Liver (tissue), 3 donors: ENCODE measurements around the gene CLCN7.

Source experiments
- SP1 ChIP-seq: IDR thresholded peaks from 2 replicates; pipeline ENCODE4 v1.6.1; 2018; ENCODE audit warnings: antibody characterized with exemption, mild to moderate bottlenecking
- TF ChIP-seq, protein P1 (sequence below): fragments of 150-350 bp; IDR thresholded peaks from 2 replicates; pipeline ENCODE4 v1.5.1; 2017; ENCODE audit warnings: improper control_type of control experiment, low read depth, low read length; ENCODE audit not compliant: missing input control
- TF ChIP-seq, protein P2 (sequence below): IDR thresholded peaks from 2 replicates; pipeline ENCODE4 v1.6.1; 2016; ENCODE audit warnings: antibody characterized with exemption
- donor health status: healthy.
- donor health status: healthy.

DNA sequence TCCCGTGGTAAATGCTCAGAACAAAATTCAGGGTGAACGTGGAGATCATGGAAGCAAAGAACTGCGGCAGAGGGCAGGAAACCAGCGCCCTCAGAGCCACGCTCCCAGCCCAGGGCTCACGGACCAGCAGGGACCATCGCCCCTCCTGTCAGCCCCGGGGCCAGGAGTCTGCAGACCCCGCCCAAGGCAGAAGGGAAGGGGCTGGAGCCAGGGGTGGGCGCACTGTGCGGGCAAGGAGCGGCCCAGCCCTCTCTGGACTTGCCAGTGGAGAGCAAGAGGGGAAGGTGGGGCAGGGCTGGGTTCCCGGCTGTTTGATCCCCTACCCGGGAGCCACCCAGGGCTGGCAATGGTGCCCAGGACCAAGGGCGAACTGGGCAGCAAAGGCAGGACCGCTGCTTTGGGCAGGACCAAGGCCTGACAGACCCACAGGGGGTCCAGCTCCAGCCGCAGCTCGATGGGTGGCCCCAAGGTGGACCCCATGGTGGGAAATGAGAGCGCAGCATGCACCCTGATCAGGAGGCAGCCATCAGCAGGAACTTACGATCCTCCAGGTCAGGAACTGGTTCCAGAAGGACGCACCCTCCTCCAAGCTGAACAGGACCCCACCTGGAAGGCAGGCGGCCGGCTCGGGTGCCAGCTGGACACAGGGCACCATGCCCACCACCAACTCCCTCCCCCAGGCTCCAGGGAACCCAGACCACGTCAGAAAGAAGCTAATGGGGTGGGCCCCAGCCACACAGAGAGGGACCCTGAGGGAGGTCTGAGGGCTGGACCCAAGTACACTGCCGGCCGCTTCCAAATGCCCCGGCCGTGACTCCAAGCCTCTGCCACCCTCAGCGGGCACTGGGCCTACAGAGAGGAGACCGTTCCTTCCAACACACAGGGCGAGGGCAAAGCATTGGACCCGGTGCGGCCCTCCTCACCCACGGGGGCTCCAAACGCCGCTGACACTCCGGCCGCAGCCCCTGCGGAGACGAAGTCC is 19.3 kb downstream of the CLCN7 start:
- TF ChIP-seq, protein P1, sequence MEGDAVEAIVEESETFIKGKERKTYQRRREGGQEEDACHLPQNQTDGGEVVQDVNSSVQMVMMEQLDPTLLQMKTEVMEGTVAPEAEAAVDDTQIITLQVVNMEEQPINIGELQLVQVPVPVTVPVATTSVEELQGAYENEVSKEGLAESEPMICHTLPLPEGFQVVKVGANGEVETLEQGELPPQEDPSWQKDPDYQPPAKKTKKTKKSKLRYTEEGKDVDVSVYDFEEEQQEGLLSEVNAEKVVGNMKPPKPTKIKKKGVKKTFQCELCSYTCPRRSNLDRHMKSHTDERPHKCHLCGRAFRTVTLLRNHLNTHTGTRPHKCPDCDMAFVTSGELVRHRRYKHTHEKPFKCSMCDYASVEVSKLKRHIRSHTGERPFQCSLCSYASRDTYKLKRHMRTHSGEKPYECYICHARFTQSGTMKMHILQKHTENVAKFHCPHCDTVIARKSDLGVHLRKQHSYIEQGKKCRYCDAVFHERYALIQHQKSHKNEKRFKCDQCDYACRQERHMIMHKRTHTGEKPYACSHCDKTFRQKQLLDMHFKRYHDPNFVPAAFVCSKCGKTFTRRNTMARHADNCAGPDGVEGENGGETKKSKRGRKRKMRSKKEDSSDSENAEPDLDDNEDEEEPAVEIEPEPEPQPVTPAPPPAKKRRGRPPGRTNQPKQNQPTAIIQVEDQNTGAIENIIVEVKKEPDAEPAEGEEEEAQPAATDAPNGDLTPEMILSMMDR = no peak
- no peak for TF ChIP-seq SP1
- TF ChIP-seq, protein P2, sequence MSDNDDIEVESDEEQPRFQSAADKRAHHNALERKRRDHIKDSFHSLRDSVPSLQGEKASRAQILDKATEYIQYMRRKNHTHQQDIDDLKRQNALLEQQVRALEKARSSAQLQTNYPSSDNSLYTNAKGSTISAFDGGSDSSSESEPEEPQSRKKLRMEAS = no peak
